Measurements from ENCODE around the gene GCNA.

DNA sequence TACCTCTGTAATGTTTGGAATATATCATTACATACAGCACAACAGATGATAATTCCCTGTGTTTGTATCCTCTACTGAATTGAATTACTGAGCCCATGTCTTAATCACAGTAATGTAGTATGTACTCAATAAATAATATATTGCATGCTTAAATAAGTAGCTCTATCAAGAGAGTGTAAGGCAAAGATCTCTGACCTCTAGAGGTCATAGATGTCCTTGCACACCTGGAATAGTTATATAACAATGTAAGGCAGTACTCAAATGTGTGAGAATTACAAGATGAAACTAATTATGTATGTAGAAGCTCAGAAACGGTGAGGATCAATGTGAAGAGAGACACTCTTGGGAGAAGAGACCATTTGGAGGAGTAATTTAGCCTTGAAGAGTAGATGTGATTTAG lies 14.3 kb upstream of the GCNA start:
- TF ChIP-seq, protein P1, sequence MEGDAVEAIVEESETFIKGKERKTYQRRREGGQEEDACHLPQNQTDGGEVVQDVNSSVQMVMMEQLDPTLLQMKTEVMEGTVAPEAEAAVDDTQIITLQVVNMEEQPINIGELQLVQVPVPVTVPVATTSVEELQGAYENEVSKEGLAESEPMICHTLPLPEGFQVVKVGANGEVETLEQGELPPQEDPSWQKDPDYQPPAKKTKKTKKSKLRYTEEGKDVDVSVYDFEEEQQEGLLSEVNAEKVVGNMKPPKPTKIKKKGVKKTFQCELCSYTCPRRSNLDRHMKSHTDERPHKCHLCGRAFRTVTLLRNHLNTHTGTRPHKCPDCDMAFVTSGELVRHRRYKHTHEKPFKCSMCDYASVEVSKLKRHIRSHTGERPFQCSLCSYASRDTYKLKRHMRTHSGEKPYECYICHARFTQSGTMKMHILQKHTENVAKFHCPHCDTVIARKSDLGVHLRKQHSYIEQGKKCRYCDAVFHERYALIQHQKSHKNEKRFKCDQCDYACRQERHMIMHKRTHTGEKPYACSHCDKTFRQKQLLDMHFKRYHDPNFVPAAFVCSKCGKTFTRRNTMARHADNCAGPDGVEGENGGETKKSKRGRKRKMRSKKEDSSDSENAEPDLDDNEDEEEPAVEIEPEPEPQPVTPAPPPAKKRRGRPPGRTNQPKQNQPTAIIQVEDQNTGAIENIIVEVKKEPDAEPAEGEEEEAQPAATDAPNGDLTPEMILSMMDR (IDR thresholded peaks at IDR 0.05) = no peak
- TF ChIP-seq POLR2A (IDR thresholded peaks at IDR 0.05) = no peak

All from heart left ventricle (tissue), 13 donors.